Activated effector memory CD4-positive, alpha-beta T cell treated with anti-CD3 and anti-CD28 coated beads, Interleukin-2, amount 50 U/mL, for 16 hours (primary cell): ENCODE data around the gene OST4.

ENCODE experiments used
- DNase-seq: peaks from one replicate; pipeline ENCODE4 v3.0.0-alpha.2; 2020

OST4 gene

DNA sequence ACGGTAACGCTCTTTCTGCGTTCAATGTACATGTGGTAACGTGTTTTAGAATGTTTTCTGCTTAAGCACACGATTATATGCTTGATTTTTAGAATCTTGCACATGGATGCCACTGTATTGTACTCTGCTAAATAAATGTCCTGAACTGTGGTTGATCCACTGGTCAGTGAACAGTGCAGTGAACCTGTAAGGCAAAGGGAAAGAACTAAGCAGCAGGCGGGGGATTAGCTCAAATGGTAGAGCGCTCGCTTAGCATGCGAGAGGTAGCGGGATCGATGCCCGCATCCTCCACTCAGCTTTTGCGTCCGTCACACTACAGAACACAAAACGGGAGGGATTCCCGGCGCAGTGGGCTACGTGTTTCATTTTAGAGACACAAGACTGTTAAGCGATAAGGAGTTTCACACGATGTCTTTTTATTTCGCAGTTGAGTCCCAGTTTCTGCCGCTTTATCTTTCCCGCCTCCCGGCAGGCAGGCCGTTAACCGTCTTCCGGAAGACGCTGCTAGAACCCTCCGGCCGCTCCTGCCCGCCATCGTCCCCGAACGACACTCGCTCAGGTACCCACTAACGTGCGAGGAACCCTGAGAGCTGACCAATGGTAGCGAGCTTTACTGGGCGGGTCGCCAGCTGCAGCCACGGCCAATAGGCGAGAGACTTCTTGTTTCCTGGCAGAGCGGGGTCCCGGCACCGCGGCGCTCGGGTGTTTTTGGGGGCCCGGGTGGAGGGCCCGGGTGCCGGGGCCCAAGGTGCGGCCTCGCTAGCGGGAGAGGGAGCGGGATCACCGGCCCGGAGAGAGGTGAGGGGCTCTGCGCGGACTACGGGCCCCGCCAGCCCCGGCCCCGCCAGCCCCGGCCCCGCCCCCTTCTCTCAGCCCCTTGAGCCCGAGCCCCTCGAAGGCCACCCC, 20.2 kb downstream of the OST4 start, which contains the start of gene AGBL5:
Gene AGBL5, plus strand, starts transcription at position 673 of the 906 bp plus-strand sequence. CDS start 1,291 bp downstream, outside the sequence.
- DNase-seq = peak; percentile 98

DNA sequence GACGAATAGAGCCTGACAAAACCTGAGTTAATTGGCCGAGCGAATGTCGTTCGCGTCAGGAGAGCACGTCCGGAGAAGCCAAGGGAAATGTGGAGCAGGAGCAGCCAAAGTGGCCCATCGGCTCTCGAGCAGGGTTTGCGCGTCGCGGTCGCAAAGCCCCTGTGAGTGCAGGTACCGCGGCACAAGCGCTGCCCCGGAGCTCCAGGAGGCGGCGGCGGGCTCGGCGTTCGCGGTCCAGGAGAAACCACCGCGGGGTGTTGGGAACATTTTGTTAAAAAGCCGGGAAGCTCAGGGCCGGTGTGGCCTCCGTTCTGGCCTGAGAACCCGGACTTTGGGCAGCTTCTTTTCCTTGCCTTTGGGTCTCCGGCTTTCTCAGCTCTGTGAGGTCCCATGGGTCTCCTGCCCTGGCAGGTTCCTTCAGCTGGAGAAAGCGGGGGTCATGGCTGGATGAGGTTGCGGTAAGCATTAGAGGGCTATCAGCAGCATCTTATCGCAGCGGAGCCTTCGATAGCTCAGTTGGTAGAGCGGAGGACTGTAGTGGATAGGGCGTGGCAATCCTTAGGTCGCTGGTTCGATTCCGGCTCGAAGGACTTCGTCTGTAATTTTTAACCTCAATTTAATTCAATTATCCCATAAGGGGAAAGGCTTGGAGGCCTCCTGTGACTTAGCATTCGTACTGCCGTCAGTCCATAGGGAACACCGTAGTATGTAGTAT, 21.0 kb downstream of the OST4 start:
- DNase-seq = peak; percentile 96

DNA sequence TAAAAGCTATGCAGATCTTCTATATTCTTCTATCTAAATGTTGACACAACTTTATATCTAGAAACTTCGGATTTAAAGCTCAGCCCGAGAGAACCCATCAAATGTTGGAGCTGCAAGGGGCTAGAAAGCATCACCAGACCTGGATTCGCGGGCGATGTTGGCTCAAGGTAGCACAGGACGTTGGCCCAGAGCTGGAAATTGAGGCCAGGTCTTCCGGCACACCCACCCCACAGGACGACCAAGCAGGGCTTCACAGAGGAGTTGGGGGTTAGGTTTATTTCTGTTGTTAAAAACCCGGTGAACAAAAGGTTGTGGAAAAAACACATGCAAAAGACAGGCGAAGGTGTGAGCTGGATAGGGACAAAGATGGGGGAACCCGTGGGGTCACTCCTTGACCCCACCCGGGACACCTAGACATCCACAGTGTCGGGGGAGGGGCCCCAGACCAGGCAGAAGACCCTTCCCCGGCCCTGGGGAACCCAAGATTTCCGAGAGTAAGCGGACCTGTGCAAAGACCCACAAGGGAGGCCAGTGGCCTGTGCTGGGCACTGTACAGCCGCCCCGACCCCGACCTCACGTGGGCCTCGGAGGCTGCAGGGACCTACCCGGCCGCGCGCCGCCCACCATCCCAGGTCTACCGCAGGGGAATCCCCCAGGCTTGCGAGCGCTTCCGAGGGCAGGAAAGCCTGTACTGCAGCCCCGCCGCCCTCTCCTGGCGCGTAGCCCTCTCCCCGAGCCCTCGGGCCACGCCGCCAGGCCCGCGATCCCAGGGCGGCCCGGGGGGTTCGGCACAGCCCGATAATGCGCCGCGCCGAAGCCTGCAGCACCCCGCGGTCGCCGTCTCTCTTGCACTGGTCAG, 21.8 kb downstream of the OST4 start:
- peak; percentile 87 for DNase-seq

DNA sequence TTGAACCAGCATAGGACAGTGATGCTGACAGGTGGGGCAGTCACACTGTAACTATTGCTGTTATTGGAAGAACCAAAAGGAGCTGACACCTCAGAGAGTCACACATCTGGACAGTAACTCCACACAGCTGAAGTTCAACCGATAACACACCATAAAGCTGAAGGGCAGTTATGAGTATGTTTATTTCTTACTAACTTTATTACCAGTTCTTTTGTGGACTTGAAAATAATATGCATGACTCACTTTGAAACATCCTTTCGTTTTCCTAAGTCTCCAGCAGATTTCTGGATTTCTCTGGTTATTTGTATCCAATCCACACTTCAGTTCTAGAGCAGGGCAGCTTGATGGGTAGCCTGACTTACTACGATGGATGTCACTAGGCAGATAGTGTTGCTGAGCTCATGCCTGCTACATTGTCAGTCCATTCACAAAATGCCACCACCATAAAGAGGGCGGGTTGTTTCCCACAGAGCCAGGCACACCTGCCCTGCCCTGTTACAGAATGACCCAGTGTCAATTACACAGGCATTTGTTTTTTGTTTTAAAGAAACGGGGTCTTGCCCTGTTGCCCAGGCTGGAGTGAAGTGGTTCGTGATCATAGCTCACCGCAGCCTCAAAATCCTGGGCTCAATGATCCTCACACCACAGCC, 28.3 kb downstream of the OST4 start:
- no peak for DNase-seq

DNA sequence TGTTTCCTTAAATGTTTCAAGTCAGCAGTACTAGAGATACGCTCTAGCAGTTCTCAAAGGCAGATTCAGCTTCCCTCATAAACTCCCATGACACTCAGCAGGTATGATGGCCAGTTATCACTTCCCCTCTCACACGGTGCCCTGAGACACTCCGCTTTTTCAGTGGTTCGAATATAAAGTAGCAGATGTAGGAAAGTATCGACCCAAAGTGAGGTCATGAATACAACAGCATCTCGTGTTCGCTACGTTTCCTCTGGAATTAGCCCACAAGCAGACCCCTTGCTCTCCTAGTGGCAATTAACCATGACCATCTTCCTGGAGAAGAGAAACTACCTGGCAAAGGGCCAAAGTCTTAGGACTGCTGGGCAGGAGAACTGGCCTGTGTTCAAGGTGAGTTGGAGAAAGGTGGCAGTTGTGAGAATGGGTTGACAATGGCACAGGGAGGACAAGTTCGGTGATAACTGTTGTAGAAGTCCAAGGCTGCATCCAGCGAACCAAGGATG, 29.2 kb downstream of the OST4 start:
- no peak for DNase-seq

DNA sequence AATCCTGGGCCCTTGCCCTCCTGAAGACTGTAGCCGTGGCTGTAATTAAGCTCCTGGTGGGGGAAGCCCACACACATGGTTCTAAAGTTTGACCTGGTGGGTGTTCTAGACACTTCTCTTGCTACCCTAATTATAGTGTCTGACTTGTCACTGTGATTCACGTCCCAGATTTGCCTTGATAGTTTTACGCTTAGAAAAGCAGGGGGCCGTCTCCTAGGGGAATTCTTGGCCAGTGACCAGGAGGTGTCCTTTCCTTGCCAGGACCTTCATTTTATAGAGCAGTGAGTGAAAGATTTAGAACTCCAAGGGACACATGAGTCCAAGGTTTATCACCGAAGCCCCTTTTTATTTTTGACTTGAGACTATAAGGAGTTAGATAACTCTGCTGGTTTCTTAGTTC, 29.7 kb downstream of the OST4 start:
- no peak for DNase-seq

DNA sequence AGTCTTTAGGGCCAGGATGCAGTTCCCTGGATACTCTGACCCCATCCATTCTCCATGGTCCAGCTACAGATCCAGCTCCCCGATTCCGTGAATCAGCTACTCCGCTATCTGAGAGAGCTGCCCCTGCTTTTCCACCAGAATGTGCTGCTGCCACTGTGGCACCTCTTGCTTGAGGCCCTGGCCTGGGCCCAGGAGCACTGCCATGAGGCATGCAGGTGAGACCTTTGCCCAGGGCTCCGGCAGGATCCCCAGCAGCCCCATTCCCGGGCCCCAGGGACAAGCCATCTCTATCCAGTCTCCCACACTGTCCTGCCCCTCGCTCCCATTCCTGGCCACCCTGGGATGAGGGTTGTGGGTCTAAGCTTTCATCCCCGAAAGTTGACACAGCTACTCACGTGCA, 31.2 kb downstream of the OST4 start:
- no peak for DNase-seq

DNA sequence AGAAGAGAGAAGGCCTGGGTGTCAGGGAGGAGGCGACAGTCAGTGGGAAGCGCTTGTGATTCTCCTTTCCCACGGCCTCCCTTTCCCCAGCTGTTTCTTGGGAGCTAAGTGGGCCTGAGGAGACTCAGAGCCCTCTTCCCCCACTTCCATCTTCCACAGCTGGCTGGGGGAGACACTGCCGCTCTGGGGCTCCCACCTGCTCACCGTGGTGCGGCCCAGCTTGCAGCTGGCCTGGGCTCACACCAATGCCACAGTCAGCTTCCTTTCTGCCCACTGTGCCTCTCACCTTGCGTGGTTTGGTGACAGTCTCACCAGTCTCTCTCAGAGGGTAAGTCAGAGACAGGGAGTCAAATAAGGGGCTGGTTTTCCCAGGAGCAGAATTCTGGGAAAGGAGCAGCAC, 31.6 kb downstream of the OST4 start:
- DNase-seq = no peak

DNA sequence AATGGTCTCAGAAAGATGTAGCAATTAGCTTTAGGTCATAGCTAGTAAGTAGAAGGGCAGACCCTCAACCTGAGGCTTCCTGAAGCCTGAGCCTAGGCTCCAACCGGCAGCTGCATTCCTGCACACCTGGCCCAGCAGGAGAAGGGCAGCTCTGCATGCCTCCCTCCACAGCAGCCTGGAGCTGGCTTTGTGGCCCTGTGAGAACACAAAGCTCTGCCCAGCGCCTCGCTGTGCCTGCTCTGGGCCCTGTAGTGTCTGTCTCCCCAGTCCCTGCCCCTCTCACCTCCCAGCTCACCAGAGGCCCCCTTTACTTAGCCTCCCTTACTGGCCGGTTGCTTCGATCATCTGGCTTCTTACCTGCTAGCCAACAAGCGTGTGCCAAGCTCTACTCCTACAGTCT, 32.0 kb downstream of the OST4 start:
- DNase-seq = no peak

DNA sequence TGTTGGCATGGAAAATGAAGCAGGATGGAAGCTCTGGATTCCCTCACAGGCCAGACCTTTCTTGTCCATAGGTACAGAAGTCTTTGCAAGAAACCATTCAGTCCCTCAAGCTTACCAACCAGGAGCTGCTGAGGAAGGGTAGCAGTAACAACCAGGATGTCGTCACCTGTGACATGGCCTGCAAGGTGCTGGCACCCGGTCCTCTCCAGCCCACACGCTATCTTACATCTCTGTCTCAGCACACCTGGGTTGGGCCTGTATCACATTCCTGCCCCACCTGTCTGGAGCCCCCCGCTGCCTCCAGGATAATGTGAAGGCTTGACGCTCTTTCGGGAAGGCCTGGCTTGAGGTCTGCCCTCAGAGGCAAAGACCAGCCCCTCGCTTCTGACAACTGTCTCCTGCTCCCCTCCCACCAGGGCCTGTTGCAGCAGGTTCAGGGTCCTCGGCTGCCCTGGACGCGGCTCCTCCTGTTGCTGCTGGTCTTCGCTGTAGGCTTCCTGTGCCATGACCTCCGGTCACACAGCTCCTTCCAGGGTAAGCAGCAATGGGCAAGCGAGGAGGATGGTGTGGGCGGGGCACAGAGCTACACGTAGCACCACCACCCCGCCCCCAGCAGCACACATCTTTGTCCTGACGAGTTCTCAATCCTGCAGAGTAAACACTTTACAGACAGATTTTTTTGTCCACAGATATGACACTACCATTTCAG, 32.7 kb downstream of the OST4 start:
- no peak for DNase-seq

DNA sequence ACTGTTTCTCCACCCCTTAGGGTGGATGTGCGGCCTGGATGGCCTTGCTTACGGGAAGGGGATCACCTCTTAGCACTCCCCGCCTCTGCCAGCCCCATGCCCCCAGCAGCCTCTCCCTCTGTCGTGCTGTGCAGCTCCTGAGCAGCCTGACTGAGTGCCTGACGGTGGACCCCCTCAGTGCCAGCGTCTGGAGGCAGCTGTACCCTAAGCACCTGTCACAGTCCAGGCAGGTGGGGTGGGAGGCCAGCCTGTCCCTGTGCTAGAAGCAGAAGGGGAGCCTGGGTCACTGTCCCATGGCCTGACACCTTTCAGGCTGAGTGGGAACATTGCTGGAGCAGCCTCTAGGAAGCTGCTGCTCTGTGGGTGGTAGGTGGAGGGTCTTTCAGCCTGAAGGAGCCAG, 33.4 kb downstream of the OST4 start:
- DNase-seq = no peak

DNA sequence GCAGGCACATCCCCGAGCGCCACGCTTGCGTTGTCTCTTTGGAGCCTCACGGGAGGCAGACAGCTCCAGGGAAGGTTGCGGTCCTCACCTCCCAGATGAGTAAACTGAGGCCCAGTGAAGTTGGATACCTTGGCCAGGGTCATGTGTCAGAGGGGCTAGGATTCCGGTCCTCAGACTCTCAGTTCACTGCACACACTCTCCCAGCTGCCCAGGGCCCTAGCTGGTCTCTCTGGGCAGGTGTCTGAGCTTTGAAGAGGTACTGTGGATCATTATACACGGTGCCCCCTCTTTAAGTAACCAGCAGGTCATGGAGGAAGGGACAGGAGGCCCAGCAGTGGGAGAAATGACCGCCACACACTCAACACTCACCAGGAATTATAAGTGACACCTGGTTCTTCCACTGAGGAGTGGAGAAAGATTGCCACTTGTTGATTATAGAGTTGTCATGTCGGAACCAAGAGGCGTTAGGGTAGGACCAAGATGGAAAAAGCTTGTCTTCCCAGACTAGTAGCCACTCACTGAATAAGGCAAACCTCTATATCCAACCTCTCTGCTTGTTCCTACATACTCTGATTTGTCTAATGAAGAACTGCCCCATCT, 38.1 kb downstream of the OST4 start:
- no peak for DNase-seq

DNA sequence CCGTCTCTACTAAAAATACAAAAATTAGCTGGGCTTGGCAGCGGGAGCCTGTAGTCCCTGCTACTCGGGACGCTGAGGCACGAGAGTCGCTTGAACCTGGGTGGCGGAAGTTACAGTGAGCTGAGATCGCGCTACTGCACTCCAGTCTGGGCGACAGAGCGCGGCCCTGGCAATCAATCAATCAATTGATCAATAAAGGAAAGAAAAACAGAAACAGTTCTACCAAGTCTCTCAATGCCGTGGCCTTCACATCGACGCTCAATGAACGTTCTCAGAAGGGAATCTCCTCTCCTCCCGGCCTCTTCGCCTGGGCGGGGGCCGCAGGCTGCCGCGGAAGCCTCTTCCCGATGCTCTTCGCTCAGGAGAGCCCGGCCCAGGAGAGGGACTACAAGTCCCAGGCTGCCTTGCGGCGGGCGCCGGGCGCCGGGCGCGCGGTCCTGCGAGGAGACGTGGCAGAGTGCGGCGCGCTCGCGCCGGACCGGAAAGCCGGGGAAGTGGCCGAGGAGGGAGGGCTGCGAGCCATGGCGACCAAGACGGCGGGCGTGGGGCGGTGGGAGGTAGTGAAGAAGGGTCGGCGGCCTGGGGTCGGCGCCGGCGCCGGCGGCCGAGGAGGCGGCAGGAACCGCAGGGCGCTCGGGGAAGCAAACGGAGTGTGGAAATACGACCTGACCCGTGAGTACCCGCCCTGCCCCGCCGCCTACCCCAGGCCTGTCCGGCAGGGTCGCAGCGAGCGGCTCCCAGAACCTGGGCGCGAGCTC, 38.8 kb downstream of the OST4 start, which contains the start of gene TMEM214:
Gene TMEM214, plus strand, starts transcription at position 471 of the 758 bp plus-strand sequence. Its CDS starts 51 bp downstream, at position 522.
- DNase-seq = peak; percentile 93

DNA sequence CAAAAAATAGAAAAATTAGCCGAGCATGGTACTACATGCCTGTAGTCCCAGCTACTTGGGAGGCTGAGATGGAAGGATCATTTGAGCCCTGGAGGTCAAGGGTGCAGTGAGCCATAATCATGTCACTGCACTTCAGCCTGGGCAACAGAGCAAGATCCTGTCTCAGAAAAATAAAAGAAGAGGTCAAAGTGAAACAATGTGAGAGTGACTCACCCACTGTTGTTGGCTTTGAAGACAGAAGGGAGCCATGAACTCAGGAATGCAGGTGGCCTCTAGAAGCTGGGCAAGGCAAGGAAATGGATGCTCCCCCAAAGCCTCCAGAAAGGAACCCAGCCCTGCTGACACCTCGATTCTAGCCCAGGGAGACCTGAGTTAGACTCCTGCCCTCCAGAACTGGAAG, 42.4 kb downstream of the OST4 start:
- DNase-seq = peak; percentile 36

DNA sequence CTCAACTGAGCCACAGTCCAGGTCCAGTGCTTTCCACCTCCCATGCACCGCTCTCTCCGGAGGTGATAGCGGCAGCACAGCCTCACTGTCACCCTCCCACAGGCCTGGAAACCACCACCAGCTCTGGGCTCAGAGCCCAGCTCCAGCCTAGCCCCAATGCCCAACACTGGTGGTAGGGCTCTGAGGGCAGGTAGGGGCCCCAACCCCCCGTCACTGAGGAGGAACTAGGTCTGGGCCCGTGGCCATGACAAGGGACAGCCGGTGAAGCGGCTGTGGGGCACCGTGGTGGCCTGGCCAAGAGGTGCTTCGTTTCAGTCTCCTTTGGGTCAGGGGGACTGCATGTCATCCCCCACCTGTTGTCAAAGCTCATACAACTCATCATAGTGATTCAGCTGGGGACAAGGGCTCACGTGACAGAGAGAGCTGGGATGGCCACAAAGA, 44.2 kb downstream of the OST4 start:
- DNase-seq = no peak

DNA sequence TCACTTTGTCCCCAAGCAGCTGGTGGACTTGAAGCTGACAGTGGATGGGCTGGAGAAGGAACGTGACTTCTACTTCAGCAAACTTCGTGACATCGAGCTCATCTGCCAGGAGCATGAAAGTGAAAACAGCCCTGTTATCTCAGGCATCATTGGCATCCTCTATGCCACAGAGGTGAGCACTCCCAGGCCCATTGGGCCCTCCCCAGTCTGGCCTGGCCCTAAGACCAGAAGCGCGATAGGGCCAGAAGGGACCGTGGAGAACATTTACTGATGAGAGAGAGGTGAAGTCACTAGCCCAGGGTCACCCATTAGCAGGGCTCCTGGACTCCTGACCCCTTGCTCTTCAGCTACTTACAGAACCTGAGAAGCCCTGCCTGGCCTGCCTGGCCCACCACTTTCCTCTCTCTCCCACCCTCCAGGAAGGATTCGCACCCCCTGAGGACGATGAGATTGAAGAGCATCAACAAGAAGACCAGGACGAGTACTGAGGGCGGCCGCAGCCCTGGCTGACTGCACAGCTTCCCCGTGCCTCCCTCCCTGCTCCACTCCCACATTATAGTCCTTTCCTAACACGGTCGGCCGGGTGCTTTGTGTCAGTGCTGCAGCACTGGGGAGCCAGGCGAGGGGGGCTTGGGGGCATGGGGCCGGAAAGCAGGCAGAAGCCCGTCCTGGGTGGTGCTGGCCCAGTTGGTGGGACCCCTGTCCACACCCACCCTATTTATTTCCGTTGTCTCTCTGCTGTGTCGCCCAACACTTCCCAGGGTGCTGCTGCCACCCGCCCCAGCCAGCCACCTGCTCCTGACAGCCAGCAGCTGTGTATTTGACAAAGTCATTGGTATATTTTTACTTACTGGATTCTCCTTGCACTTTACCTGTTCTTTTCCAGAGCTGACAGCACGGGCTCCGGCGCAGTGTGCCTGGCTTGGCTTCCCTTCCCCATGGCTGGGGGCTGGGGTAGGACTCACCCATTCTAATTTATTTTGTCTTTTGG, 45.3 kb downstream of the OST4 start:
- no peak for DNase-seq

DNA sequence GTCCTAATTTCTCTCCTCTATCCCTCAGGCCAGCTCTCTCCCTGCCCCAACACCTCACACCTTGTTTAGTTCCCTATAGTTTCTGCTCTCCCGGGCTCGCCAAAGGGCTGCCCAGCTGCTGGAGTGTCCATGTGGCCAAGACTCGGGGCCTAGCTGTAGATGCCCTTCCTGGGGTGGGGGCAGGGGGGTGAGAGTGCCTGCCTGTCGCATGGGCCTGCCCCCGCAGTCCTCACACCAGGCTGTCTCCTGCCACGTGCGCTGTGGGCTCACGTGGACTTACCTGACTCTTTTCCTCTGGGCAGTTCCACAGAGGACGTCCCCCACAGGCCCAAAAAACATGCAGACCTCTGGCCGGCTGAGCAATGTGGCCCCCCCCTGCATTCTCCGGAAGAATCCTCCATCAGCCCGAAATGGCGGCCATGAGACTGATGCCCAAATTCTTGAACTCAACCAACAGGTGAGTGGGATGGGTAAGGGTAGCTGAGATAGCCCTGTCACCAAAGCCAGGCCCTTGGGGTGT, 46.1 kb downstream of the OST4 start:
- no peak for DNase-seq

DNA sequence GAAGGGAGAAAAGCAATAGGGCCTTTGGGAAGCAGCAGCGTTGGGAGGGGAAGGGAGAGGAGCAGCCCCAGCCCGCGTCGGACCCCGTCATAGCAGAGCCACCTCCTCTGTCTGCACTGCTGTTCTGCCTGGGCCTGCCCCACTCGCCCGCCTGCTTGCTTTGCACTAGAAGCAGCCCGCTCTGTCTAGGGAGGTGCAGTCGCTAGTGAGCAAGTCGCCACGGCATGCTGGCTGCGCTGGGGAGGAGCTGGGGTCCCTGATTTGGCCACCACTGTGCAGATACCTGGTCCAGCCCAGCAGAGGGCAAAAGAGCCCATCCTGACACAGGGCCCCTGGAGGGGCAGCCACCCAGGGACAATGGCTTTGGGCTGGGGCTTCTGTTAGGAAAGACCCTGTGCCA, 46.6 kb downstream of the OST4 start:
- DNase-seq = no peak

DNA sequence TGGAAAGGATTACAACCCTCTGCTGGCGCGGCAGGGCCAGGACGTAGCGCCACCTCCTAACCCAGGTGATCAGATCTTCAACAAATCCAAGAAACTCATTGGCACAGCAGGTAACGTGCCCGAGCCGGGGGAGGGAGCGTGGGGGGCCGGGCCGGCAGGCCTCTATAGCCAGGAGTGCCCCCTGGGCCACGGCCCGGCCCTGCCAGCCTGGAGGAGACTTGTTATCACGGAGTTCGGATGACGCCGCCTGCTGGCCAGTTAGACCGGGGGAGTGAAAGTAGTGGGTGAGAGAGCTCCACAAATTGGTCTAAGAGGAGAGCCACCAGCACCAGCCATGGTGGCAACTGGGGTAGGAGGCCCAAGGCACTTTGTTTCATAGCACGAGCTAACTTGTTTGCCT, 47.3 kb downstream of the OST4 start:
- DNase-seq = no peak
